HL-60 (cell line): ENCODE results near the gene HAPLN2.

Experiments
- DNase-seq, 2 experiments: peaks; one replicate each; pipeline ENCODE4 v3.0.0-alpha.2; 2010 to 2020; ENCODE audit warnings: low read depth in 1 of 2, low spot score in 1 of 2
- H3K27ac ChIP-seq: fragments of 250-450 bp; sonication (Bioruptor Pico); replicated peaks from 2 replicates; pipeline ENCODE4 v1.5.1; 2020; ENCODE audit warnings: mild to moderate bottlenecking, moderate library complexity
- H3K27me3 ChIP-seq: fragments of 250-450 bp; sonication (Bioruptor Pico); 2 replicates; pipeline ENCODE4 v1.5.1; 2021; ENCODE audit warnings: mild to moderate bottlenecking, moderate library complexity; ENCODE audit not compliant: insufficient read depth, poor library complexity, severe bottlenecking
- H3K4me3 ChIP-seq: replicated peaks from 2 replicates; pipeline ENCODE4 v1.5.1; 2011; ENCODE audit warnings: mild to moderate bottlenecking, control low read depth, low read length; ENCODE audit not compliant: insufficient read depth
- CTCF ChIP-seq: IDR thresholded peaks from one replicate; pipeline ENCODE4 v1.5.1; 2011; ENCODE audit warnings: low read length, control low read depth, inconsistent platforms; ENCODE audit not compliant: insufficient read depth
- GABPA ChIP-seq: IDR thresholded peaks from 2 replicates; pipeline ENCODE4 v1.6.1; 2012; ENCODE audit warnings: low read depth
- POLR2AphosphoS5 ChIP-seq: IDR thresholded peaks from 2 replicates; pipeline ENCODE4 v1.6.1; 2012; ENCODE audit warnings: low read depth
- REST ChIP-seq: IDR thresholded peaks from 2 replicates; pipeline ENCODE4 v1.6.1; 2012; ENCODE audit warnings: low read depth; ENCODE audit not compliant: insufficient replicate concordance
- SPI1 ChIP-seq: IDR thresholded peaks from 2 replicates; pipeline ENCODE4 v1.6.1; 2012; ENCODE audit warnings: low read depth, mild to moderate bottlenecking, borderline replicate concordance

HAPLN2 gene

DNA sequence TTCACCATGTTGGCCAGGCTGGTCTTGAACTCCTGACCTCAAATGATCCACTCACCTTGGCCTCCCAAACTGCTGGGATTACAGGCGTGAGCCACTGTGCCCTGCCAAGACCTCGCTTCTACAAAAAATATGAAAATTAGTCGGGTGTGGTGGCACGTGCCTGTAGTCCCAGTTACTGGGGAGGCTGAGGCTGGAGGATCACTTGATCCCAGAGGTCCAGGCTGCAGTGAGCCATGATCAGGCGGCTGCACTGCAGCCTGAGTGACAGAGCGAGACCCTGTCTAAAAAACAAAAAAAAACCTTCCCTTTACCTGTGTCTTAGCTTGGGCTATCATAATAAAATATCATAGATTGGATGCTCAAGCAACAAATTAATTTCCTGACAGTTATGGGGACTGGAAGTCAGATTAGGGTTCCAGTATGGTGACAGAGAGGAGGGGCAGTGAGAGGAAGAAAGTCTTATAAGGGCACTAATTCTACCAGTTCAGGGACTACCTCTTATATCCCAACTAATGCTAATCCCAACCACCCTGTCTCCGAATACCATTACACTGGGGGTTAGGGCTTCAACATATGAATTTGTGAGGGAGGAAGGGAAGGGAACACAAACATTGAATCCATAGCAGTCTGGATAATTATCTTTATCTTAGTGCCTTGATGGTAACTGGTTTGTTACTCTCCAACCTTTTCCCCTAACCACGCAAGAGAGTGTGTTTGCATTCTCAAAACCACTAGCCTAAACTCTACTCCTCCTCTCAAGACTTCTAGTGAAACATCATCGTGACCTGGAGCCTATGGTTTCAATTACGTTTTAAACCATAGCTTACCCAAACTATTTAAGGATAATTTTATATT lies 28.7 kb upstream of the HAPLN2 start:
- TF ChIP-seq SPI1 (no peak), REST (no peak), GABPA (no peak), CTCF (no peak), POLR2AphosphoS5 (no peak)
- Histone ChIP-seq H3K27me3 (no peaks in the 10 kb centered on the region), H3K4me3 (no peak overlapping the region), H3K27ac (peak overlapping the region; percentile 76)
- no peak for DNase-seq

DNA sequence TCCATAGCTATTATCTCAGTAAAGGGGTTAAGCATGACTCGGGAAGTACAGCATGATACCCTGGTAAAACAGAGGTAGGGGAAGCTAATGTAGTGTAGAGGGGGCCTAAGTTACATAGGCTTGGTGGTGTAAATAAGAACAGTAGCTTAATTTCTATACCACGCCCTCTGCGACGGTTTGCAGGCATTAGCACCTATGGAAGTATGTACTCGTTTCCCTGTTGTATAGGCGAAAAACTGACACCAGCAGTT lies 28.1 kb upstream of the HAPLN2 start:
- no peak for DNase-seq
- no peak for TF ChIP-seq GABPA
- TF ChIP-seq REST, result no peak
- TF ChIP-seq SPI1, result no peak
- no peak for TF ChIP-seq POLR2AphosphoS5
- TF ChIP-seq CTCF, result no peak
- Histone ChIP-seq H3K4me3 (peak overlapping the region; percentile 80), H3K27ac (peak overlapping the region; percentile 76), H3K27me3 (no peaks in the 10 kb centered on the region)

GRCh38 chr1:156591432-156592157 lies 27.6 kb upstream of the HAPLN2 start, which contains the start of gene NAXE:
NAXE (plus strand) TSS chr1:156591776; CDS start chr1:156591805, 29 bp downstream.
- peak within 1 kb of the TSS; percentile 76 for H3K27ac ChIP-seq
- DNase-seq, result peak; percentile 69 to 78
- no peaks in the 10 kb centered on the region for H3K27me3 ChIP-seq
- TF ChIP-seq CTCF, result no peak
- TF ChIP-seq POLR2AphosphoS5, result peak; percentile 55
- H3K4me3 ChIP-seq, result peak within 1 kb of the TSS; percentile 80
